ENCODE measurements around the gene ST8SIA6. TPM values are rescaled to one million over a fixed set of nuclear protein-coding genes. Genes with fewer than 3 reads are reported as not detected.
A peak's percentile ranks its signal among the peaks of the same experiment; 100 is the strongest.
"Not testable (repeated sequence)": the region's sequence is repeated elsewhere in the genome, so short reads cannot be mapped to it uniquely, and the experiment has no call there.

Gene ST8SIA6
- polyA plus RNA-seq, 6 donors from 2014 or later: not detected

GRCh38 chr10:17415046-17415658, 39.2 kb downstream of the ST8SIA6 start:
- Mint-ChIP-seq H3K27ac (no peak overlapping the region), H3K9me3 (peaks cover 0 to 5% (median 0%) of the 10 kb centered on the region in 7 donors), H3K4me1 (no peaks in the 10 kb centered on the region), H3K36me3 (no peaks in the 10 kb centered on the region), H3K4me3 (no peak overlapping the region), H3K27me3 (peaks cover 7 to 21% (median 10%) of the 10 kb centered on the region in 3 donors)
- DNase-seq (no peak), ATAC-seq (ENCODE audit: low read depth in 2 of 2) (no peak)

GRCh38 chr10:17414484-17414883, 39.9 kb downstream of the ST8SIA6 start:
- no peaks in the 10 kb centered on the region for H3K4me1 Mint-ChIP-seq
- H3K27me3 Mint-ChIP-seq: peaks cover 7 to 21% (median 10%) of the 10 kb centered on the region in 3 donors
- H3K27ac Mint-ChIP-seq: no peak overlapping the region
- no peak for ATAC-seq (ENCODE audit: low read depth in 2 of 2)
- H3K36me3 Mint-ChIP-seq: no peaks in the 10 kb centered on the region
- no peak for DNase-seq
- peaks cover 0 to 5% (median 0%) of the 10 kb centered on the region in 7 donors for H3K9me3 Mint-ChIP-seq
- no peak overlapping the region for H3K4me3 Mint-ChIP-seq

- no peak overlapping the region for H3K4me3 Mint-ChIP-seq
- peaks cover 0 to 5% (median 0%) of the 10 kb centered on the region in 7 donors for H3K9me3 Mint-ChIP-seq
- H3K27ac Mint-ChIP-seq: no peak overlapping the region
Observed at GRCh38 chr10:17413876-17414275, 40.5 kb downstream of the ST8SIA6 start.

GRCh38 chr10:17412323-17412722, 42.1 kb downstream of the ST8SIA6 start:
- Mint-ChIP-seq H3K9me3 (peaks cover 0 to 5% (median 0%) of the 10 kb centered on the region in 7 donors), H3K36me3 (no peaks in the 10 kb centered on the region), H3K27ac (peak overlapping the region in 1 of 6 donors; percentile 86), H3K4me1 (no peaks in the 10 kb centered on the region), H3K27me3 (peaks cover 7 to 15% (median 7%) of the 10 kb centered on the region in 3 donors), H3K4me3 (no peak overlapping the region)
- DNase-seq (no peak), ATAC-seq (ENCODE audit: low read depth in 2 of 2) (no peak)

More at GRCh38 chr10:17413876-17414275, 40.5 kb downstream of the ST8SIA6 start:
- DNase-seq: no peak
- no peaks in the 10 kb centered on the region for H3K36me3 Mint-ChIP-seq
- peaks cover 7 to 21% (median 10%) of the 10 kb centered on the region in 3 donors for H3K27me3 Mint-ChIP-seq
- no peak for ATAC-seq (ENCODE audit: low read depth in 2 of 2)
- no peaks in the 10 kb centered on the region for H3K4me1 Mint-ChIP-seq

GRCh38 chr10:17410907-17411306, 43.5 kb downstream of the ST8SIA6 start:
- Mint-ChIP-seq H3K36me3 (no peaks in the 10 kb centered on the region), H3K9me3 (no peaks in the 10 kb centered on the region), H3K4me1 (no peaks in the 10 kb centered on the region), H3K27me3 (peaks cover 0 to 1% (median under 1%) of the 10 kb centered on the region in 3 donors), H3K27ac (no peak overlapping the region), H3K4me3 (no peak overlapping the region)
- DNase-seq (no peak), ATAC-seq (ENCODE audit: low read depth in 2 of 2) (no peak)

- no peak overlapping the region for H3K27ac Mint-ChIP-seq
- H3K4me1 Mint-ChIP-seq: no peaks in the 10 kb centered on the region
Observed at GRCh38 chr10:17409170-17409733, 45.1 kb downstream of the ST8SIA6 start.

GRCh38 chr10:17407047-17407446, 47.3 kb downstream of the ST8SIA6 start:
- Mint-ChIP-seq H3K9me3 (no peaks in the 10 kb centered on the region), H3K27ac (no peak overlapping the region), H3K27me3 (no peaks in the 10 kb centered on the region), H3K36me3 (no peaks in the 10 kb centered on the region), H3K4me1 (no peaks in the 10 kb centered on the region), H3K4me3 (no peak overlapping the region)
- DNase-seq (no peak), ATAC-seq (ENCODE audit: low read depth in 2 of 2) (no peak)

More at GRCh38 chr10:17409170-17409733, 45.1 kb downstream of the ST8SIA6 start:
- Mint-ChIP-seq H3K27me3 (no peaks in the 10 kb centered on the region), H3K9me3 (no peaks in the 10 kb centered on the region), H3K4me3 (no peak overlapping the region), H3K36me3 (no peaks in the 10 kb centered on the region)
- no peak for ATAC-seq (ENCODE audit: low read depth in 2 of 2)
- DNase-seq: no peak

- Mint-ChIP-seq H3K4me3 (no peak overlapping the region), H3K27me3 (no peaks in the 10 kb centered on the region)
Observed at GRCh38 chr10:17406036-17406834, 48.2 kb downstream of the ST8SIA6 start.

GRCh38 chr10:17403161-17403560, 51.2 kb downstream of the ST8SIA6 start:
- no peaks in the 10 kb centered on the region for H3K36me3 Mint-ChIP-seq
- ATAC-seq (ENCODE audit: low read depth in 2 of 2): no peak

More at GRCh38 chr10:17406036-17406834, 48.2 kb downstream of the ST8SIA6 start:
- DNase-seq (no peak), ATAC-seq (ENCODE audit: low read depth in 2 of 2) (no peak)
- no peaks in the 10 kb centered on the region for H3K4me1 Mint-ChIP-seq
- H3K9me3 Mint-ChIP-seq: peaks cover 0 to 7% (median 4%) of the 10 kb centered on the region in 7 donors
- no peak overlapping the region for H3K27ac Mint-ChIP-seq
- H3K36me3 Mint-ChIP-seq: no peaks in the 10 kb centered on the region

GRCh38 chr10:17402040-17402439, 52.4 kb downstream of the ST8SIA6 start:
- H3K36me3 Mint-ChIP-seq; DNase-seq; H3K4me1 Mint-ChIP-seq; ATAC-seq (ENCODE audit: low read depth in 2 of 2); H3K4me3 Mint-ChIP-seq; H3K9me3 Mint-ChIP-seq; H3K27ac Mint-ChIP-seq; H3K27me3 Mint-ChIP-seq: not testable (repeated sequence)

More at GRCh38 chr10:17403161-17403560, 51.2 kb downstream of the ST8SIA6 start:
- Mint-ChIP-seq H3K4me1 (no peaks in the 10 kb centered on the region), H3K27me3 (no peaks in the 10 kb centered on the region), H3K4me3 (no peak overlapping the region), H3K9me3 (peaks cover 0 to 8% (median 4%) of the 10 kb centered on the region in 7 donors), H3K27ac (no peak overlapping the region)
- DNase-seq: no peak

GRCh38 chr10:17396004-17396403, 58.4 kb downstream of the ST8SIA6 start:
- H3K9me3 Mint-ChIP-seq: peaks cover 0 to 4% (median 0%) of the 10 kb centered on the region in 7 donors
- H3K36me3 Mint-ChIP-seq: no peaks in the 10 kb centered on the region
- DNase-seq: no peak
- no peak overlapping the region for H3K4me3 Mint-ChIP-seq
- H3K4me1 Mint-ChIP-seq: no peaks in the 10 kb centered on the region
- no peak for ATAC-seq (ENCODE audit: low read depth in 2 of 2)
- peaks cover 6 to 32% (median 22%) of the 10 kb centered on the region in 3 donors for H3K27me3 Mint-ChIP-seq
- H3K27ac Mint-ChIP-seq: peak overlapping the region in 1 of 6 donors; percentile 10

- ATAC-seq (ENCODE audit: low read depth in 2 of 2): no peak
- Mint-ChIP-seq H3K27me3 (peaks cover 6 to 32% (median 22%) of the 10 kb centered on the region in 3 donors), H3K4me3 (no peak overlapping the region), H3K4me1 (no peaks in the 10 kb centered on the region), H3K27ac (no peak overlapping the region), H3K36me3 (no peaks in the 10 kb centered on the region), H3K9me3 (peaks cover 0 to 4% (median 0%) of the 10 kb centered on the region in 7 donors)
- no peak for DNase-seq
Observed at GRCh38 chr10:17394854-17395253, 59.5 kb downstream of the ST8SIA6 start.

- Mint-ChIP-seq H3K4me1 (no peaks in the 10 kb centered on the region), H3K27me3 (peaks cover 0 to 8% (median 4%) of the 10 kb centered on the region in 3 donors), H3K36me3 (no peaks in the 10 kb centered on the region), H3K4me3 (no peak overlapping the region), H3K9me3 (peaks cover 0 to 4% (median 0%) of the 10 kb centered on the region in 7 donors), H3K27ac (no peak overlapping the region)
- no peak for ATAC-seq (ENCODE audit: low read depth in 2 of 2)
- no peak for DNase-seq
Observed at GRCh38 chr10:17387861-17388503, 66.4 kb downstream of the ST8SIA6 start.

Measured in naive B cell (primary cell).